NCI-H187 treated with DMSO at 0.1 percent for 48 hours (cell line): ENCODE data around the gene HYLS1.
"Not testable (repeated sequence)": the region's sequence is repeated elsewhere in the genome, so short reads cannot be mapped to it uniquely, and the experiment has no call there.

ENCODE experiments used
- DNase-seq: peaks from one replicate; lab custom pipeline; 2025; lab: John Stamatoyannopoulos, UW

HYLS1 gene

DNA sequence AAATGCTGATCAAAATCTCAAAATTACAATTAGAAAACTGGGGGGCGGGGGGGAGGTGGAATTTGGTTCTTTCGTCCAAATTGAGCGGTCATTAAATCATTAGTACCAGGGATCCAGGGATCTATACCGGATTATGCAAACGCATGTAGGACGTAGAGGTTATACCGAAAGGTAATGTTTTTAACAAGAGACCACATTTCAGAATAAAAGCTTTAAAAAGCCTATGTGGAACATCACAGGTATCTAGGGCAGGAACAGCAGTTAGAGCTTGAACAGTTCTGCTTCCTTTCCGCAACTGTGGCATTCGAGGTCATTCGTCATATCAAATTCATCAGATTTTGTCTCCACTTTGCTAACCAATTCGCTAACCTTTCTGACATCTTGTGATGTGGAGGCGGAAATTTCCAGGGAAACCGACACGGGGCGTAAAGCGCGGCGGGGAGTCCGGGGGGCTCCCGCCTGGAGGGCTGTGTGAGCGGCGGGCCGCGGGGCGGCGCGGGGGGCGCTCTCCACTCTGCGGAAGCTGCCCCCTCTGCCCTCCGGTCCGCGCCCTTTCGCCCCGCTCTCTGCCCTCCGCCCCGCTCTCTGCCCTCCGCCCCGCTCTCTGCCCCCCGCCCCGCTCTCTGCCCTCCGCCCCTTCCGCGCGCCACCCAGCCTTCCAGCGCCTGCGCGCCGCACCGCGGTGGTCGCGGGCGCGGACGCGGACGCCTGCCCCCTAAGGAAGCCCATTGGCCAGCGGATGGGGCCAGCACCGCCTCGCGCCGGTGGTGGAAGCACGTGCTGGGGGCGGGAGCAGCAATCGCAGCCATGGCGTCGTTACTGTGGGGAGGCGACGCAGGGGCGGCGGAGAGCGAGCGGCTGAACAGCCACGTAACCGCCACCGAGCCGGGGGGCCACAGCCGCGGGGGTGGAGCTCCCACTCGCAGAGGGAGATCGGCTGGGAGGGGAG lies 16.5 kb downstream of the HYLS1 start, which contains the start of gene DDX25:
TSS of gene DDX25 (plus strand) at position 798 of the 949 bp plus-strand sequence. CDS start at position 808, 10 bp downstream.
- no peak for DNase-seq

- no peak for DNase-seq
These were observed 17.2 kb downstream of the HYLS1 start for GRCh38 chr11:125904678-125905077.

DNA sequence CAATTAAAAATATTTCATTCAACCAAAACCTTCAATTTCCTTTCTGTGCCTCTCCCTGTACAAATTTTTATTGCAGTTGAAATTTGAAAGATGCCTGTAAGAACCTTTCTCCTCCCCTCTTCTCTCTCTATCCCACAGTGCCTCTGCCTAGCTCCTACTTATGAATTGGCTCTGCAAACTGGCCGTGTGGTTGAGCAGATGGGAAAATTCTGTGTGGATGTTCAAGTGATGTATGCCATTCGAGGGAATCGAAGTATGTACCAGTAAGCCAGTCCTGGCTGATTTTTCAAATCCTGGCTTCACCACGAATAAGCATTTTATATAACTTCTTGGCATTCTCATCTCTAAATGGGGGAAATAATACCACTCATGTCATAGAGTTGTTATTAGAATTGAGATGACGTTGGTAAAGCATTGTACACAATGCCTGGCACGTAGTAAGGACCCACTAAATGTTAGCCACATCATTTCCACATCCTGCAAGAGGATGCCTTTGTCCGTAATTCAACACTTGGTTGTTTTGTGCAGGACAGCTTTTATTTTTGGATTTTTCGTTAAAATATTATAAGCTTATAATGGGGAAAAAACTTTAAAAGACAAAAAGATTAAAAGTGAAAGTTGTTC lies 22.9 kb downstream of the HYLS1 start:
- DNase-seq: no peak

DNA sequence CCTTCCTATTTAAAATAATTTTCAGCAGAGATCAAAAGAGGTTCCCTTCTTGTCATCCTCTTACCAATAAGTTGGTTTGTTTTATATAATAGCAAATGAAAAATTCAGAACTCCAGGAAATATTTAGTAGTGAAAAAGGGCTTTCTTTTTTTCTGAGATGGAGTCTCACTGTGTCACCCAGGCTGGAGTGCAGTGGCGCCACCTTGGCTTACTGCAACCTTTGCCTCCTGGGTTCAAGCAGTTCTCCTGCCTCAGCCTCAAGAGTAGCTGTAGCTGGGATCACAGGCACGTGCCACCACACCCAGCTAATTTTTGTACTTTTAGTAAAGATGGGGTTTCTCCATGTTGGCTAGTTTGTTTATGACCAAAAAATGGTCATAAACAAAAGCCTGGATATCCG lies 27.1 kb downstream of the HYLS1 start:
- not testable (repeated sequence) for DNase-seq

DNA sequence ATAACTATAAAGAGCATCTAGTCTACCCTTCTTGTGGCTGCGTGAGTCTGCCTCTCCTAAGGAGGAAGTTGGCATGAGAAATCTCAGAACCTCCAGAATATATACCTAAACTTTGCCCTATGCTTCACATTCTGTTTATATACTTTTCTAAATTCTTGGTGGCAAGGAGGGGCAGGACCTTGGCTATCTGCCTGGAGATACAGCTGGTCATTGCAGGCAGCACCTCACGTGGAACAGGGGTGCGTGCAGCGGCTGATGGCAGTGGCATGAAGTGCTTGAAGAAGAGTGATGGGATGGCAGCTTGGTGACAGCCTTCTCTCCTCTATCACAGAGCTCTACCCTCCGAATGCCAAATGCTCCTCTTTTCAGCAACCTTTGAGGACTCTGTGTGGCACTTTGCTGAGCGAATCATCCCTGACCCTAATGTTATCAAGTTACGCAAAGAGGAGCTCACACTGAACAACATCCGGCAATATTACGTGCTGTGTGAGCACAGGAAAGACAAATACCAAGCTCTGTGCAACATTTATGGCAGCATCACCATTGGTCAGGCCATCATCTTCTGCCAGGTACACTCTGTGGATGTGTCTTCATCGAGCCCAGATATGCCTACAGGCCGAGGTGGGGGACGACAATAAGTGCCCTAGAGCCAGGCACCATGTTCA lies 29.3 kb downstream of the HYLS1 start:
- DNase-seq: no peak

- no peak for DNase-seq
These were observed 30.8 kb downstream of the HYLS1 start for GRCh38 chr11:125918140-125918840.

- no peak for DNase-seq
These were observed 33.6 kb downstream of the HYLS1 start for GRCh38 chr11:125921042-125921441.

DNA sequence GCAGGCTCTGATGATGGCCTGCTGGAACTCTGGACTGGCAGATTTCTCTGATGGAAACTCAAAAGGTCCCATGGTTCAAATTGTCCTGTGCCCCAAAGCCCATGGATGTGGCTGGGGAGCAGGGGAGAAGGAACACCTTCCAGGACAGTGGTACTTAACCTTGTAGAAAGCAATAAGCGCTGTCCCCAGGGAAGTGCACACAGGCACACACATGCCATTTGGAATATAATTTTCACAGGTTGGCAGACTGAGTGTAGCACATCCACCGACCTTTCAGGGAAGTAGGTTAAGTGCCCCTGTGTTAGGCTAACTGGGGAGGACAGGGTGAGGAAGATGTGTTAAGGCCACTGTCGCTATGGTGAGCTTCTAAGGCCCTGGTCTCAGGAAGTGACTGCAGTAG lies 34.7 kb downstream of the HYLS1 start:
- no peak for DNase-seq

- no peak for DNase-seq
These were observed 35.6 kb downstream of the HYLS1 start for GRCh38 chr11:125923012-125923579.

DNA sequence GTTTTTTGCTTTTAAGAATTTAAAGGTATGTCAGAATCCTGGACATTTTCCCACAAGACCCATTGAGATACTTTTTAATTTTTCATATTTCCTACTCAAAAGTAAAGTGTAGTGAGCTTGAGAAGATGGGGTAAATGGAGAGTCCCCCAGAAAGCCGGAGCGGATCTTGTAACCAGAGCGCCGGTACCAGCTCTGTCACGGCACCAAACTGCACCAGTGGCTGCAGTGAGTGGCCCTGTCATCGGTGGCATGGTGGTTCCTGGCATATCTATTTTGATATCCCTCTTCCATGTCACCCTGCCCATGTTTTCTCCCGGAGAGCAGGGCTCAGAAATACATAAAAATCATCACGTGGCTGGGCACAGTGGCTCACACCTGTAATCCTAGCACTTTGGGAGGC lies 36.2 kb downstream of the HYLS1 start:
- no peak for DNase-seq

DNA sequence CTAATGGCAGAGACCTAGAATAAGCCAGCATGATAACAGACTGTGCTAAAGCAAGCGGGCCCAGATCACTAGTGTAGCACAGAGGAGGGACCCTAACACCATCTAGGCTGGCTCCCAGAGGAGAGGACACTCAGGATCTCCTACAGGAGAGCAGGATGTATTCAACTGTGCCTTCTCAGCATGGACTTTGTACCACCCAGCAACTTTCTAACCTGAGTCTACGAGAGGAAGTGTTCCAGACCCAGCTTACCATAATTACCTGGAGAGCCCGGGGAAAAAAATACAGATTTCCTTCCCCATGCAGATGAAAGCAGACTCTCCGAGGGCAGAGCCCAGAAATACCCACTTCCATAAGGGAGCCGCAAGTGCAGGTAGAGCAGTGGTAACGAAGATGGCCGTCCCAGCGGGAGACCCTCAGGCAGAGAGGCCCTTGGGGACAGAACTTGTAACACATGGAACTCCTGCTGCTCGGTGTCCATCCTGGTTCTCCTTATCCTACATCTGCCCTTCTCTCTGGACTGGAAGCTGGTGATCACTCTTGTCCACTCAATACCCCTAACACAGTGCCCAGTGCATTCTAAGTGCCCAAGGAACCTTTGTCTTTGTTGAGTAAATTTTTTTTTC lies 37.0 kb downstream of the HYLS1 start:
- no peak for DNase-seq

DNA sequence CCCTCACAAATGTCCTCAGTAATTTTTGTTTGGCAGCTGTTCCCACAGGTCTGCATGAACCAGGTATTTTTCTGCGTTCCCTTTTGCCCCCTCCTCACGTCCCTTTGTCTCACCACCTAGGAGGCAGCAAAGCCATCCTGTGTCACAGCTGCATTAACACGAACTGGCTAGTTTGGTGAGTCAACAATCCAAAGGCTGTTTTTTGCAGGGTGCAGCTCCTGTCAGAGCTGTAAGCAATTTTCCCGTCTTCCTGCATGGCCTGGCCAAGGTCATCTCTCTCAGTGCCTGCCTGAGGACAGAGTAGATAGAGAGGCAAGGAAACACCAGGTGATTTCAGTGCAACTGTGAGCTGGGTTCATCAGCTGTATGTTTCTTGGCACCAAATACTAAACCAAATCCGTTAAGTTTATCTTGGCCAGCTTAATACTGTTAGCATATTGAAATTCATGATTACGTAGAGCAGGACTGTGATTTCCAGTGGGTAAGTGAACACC lies 37.8 kb downstream of the HYLS1 start:
- no peak for DNase-seq

GRCh38 chr11:125925804-125926203 lies 38.3 kb downstream of the HYLS1 start:
- no peak for DNase-seq

GRCh38 chr11:125926682-125927081 lies 39.2 kb downstream of the HYLS1 start:
- no peak for DNase-seq

DNA sequence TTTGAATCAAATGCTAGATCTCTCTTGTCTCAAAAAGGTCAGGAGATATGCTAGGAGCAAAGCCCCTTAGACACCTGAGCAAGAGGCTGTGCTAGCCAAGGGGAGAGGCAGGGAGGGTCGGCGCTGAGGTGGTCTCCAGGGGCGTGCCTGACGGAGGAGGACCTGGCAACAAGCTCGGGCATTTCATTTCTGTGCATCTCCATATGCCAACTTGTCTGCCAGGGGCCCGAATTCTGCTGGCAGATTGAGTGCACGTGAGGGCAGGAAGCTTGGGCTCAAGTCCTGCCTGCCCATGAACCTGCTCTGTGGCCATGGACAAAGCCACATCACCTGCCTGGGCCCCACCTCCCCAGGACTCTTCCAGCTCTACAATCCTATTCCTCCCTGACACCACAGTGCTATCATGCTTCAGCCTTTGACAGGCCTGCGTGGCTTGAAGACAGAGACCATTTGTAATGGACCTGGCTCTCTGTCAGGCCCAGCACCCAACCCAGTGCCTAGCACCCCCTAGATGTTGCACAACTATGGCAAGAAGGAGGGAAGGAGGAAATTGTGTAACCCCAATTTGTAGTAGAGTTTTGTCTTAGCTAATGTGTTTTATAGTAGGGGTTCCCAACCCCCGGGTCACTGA lies 42.1 kb downstream of the HYLS1 start:
- DNase-seq: no peak

- no peak for DNase-seq
These were observed 42.6 kb downstream of the HYLS1 start for GRCh38 chr11:125930076-125930450.

GRCh38 chr11:125931116-125931515 lies 43.6 kb downstream of the HYLS1 start:
- DNase-seq: no peak

- DNase-seq: no peak
These were observed 44.2 kb downstream of the HYLS1 start for GRCh38 chr11:125931668-125932067.

DNA sequence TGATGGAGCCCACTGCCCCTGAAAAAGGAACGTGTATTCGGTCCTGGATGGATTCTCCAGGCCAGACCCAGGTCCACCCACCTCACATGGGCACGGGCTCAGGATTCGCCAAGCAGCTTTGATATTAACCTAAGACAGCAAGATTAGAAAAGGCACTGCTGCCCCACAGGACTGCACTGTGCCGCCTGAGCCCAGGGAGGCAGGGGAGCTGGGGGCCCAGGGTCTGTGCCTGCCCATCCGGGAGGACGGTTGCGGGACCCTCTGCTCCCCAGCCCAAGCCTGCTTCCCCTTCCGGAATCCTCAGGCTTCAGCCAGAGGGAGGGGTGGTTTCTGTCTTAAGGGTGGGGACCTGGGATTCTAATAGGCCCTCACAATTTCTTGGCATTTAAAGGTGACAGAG lies 44.8 kb downstream of the HYLS1 start:
- no peak for DNase-seq

DNA sequence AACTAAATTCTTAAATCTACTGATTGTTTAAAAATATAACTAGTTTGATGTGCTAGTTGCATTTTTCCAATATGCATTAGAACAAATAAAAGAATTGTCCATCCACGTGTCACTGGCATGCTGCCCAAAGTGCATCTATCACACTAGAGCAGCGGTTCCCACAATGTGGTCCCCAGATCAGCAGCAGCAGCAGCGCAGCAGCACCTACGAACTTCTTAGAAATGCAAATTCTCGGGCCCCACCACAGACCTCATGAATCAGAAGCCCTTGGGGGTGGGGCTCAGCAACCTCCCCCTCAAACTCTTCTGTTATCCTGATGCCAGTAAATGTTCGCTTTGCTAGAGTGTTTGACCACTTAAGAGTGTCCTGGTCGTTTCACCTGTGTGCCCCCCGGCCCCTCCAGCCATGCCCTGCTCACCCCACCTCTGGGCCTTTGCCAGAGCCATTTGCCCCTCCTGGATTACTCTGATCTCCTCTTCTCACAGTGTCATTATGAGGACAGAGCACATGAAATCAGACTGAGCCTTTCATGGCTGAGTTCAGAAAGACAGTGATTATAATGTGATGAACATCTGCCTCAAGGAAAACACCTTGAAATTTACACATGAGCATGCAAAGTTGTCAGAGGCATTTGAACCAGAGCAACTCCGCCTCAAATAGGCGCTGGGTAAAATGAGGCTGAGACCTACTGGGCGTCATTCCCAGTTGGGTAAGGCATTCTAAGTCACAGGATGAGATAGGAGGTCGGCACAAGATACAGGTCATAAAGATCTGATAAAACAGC lies 45.8 kb downstream of the HYLS1 start:
- no peak for DNase-seq
